ENCODE measurements around the gene RABGAP1.

RABGAP1 gene

GRCh38 chr9:123083680-123084079 lies 142.9 kb downstream of the RABGAP1 start:
- DNase-seq (ENCODE audit: low spot score) = no peak

DNA sequence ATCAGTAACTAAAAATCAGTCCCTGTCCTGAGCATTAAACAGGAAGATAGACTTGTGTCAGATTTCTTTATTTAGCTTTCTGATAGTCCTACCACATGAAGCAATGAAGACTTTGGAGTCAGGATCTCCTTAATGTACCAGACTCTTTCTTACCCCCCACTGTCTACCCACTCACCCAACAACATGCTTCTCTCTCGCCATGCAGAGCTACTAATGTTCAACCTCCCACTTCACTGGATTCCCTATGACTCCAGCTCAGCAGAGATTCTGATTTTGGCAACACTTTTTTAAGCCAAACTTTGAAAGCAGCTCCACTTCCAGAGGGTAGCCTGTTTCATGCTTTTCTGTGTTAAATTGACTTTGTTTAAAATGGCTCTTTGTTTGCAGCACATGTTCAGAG lies 143.4 kb downstream of the RABGAP1 start:
- no peak for DNase-seq (ENCODE audit: low spot score)

- no peak for DNase-seq (ENCODE audit: low spot score)
These were observed 145.1 kb downstream of the RABGAP1 start for GRCh38 chr9:123085916-123086315.

DNA sequence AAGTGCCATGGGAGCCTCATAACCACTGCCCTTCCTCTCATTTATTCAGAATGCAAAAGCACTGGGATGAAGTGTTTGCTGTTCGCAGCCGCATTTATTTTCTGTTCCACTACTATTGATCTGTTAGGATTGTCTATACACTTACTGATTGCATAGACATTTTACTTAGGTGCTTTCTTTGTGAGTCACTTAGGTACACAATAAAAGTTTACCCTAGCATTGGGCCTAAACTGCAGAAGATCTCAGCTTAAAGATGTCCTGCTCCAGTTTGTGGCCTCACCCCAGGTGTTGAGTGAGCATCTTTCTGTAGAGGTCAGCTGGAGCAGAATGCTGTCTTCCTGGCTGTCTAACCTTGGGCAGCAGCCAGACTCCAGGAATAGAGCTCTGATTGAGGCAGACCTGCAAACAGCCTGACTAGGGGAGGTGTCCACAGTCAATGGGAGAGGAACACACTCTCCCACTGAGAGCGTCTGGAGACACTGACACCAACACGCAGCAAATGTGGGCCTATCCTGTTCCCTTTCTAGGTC lies 146.6 kb downstream of the RABGAP1 start:
- DNase-seq (ENCODE audit: low spot score) = no peak

- DNase-seq (ENCODE audit: low spot score) = no peak
These were observed 148.2 kb downstream of the RABGAP1 start for GRCh38 chr9:123089040-123089439.

GRCh38 chr9:123089790-123090189 lies 149.0 kb downstream of the RABGAP1 start:
- DNase-seq (ENCODE audit: low spot score) = no peak

- no peak for DNase-seq (ENCODE audit: low spot score)
These were observed 149.5 kb downstream of the RABGAP1 start for GRCh38 chr9:123090198-123090896.

DNA sequence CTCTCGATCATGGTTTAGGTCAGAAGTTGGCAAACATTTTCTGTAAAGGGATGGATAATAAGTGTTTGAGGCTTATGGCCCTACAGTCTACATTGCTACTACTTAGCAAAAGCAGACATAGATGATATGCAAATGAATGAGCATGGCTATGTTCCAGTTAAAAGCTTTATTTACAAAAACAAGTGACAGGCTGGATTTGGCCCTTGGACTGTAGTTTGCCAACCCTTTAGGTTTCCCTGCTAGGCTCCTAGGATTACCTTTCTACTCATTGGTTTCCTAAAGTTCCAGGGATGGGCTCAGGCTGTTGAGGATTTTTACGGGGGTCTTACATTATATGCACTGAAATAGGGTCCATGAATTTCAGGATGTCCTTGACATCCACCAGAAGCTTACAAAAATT lies 150.1 kb downstream of the RABGAP1 start:
- no peak for DNase-seq (ENCODE audit: low spot score)

- DNase-seq (ENCODE audit: low spot score) = no peak
These were observed 150.6 kb downstream of the RABGAP1 start for GRCh38 chr9:123091459-123091858.

DNA sequence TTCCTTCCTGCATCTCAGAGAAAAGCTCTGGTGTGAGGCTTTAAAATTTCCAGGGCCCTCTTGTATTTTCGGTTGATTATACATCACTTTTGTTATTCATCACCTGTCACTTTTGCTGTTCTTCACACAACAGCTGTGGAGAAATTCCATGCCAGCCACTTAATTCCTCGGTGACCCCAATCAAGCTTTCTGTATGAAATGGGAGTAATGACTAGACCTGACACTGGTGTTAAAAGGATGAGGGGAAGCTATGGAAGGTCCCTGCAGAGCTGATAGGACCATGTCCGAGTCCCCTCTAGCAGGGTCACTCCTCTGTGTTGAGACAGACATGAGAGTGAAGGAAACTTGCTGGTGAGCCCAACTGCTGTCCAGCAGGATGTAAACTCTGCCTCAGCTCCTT lies 152.3 kb downstream of the RABGAP1 start:
- no peak for DNase-seq (ENCODE audit: low spot score)

- DNase-seq (ENCODE audit: low spot score) = no peak
These were observed 156.2 kb downstream of the RABGAP1 start for GRCh38 chr9:123096987-123097386.

- no peak for DNase-seq (ENCODE audit: low spot score)
These were observed 156.7 kb downstream of the RABGAP1 start for GRCh38 chr9:123097430-123098095.

GRCh38 chr9:123098096-123098459 lies 157.3 kb downstream of the RABGAP1 start:
- no peak for DNase-seq (ENCODE audit: low spot score)

DNA sequence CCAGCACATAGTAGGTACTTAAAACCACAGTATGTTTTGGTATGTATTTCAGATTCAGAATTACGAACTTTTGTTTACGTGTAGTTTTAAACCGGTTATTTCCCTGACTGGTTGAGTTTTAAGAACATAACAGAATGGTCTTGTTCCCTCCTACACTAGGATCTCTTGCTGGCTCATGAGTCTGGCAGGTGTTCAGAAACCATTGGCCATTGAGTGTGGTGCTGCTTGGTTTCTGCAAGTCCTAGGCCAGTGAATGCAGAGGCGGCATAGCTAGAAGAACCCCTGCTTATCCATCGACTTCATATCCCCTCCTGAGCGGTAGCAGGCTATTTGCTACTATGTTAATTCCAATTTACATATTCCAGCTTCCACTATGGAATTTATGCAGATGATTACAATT lies 158.2 kb downstream of the RABGAP1 start:
- no peak for DNase-seq (ENCODE audit: low spot score)

DNA sequence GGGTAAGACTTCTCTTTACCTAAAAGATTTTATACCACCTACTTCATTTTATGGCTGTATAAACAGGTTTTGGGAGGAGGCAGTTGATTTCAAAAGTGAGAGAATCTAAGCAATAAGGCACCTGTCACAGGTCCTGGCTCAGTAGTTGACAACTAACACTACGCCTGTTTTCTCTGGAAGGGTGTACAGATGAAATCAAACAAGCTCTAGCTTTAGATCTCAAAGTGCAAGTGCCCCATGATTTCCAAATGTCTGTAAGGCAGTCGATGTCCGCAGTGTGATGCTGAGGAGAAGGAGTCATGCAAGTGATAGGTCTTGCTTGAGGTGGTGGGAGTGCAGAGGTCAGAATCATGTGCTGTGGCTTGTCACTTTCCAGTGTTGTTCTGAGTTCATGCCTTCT lies 158.7 kb downstream of the RABGAP1 start:
- no peak for DNase-seq (ENCODE audit: low spot score)

- DNase-seq (ENCODE audit: low spot score) = no peak
These were observed 161.7 kb downstream of the RABGAP1 start for GRCh38 chr9:123102375-123103113.

DNA sequence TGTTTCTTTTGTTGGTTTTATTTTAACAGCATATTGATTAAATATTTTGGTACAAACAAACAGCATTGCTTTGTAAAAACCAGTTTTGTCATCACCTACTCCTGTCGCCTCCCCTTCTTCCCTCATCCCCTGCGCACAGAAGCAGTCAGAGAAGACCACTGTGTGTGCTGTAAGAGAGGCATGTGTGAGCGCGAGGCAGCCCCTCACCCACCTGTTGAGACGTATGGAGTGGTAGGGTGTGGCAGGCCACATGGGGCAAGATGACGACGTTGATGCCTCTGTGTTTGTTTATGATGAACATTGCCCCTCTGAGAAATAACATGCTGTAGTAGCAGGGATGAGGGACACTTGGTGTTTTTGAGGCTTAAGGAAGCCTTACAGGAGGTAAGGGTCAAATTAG lies 164.0 kb downstream of the RABGAP1 start:
- DNase-seq (ENCODE audit: low spot score) = no peak

DNA sequence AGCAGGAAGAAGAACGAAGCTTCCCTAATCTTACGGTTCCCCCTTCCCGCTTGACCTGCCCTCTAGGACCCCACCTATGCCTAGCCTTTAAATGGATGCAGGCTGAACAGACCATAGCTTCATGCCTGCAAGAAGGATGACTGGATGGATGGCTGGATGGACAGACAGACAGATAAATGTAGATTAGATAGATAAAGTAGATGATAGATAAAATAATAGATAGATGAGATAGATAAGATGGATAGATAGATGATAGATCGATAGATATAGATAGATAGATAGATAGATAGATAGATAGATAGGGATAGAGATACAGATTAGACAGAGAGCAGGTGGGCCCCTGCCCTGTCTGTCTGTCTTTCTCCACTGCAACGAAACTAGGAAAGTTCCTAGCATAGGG lies 164.7 kb downstream of the RABGAP1 start:
- no peak for DNase-seq (ENCODE audit: low spot score)

DNA sequence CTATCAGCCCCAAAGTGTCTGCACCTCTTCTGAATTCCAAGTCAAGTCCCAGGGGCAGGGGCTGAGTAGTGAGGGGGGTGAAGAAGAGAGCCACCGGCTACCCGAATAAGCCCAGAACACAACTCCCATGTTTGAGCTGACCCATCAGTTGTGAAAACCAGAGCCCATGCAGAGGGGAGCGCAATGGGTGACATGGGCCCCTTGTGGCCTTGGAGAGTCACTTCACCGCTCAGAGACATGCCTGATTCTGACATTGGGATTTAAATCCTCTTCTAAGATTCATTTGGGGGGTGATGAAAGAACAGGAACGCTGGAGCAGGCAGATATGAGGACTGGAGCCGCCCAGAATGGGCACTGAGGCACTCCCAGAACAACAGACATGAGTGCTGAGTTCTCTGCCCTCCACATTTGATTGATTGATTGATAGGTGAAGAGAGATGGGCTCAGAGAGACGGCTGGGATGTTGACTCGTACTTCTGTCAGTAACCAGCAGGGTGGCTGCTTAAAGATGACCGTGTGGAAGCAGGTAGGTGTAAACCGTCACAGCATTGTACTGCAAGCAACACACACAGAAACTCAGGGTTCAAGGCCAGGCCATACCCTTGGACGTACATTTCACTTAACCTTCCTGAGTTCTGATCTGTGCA lies 166.9 kb downstream of the RABGAP1 start:
- no peak for DNase-seq (ENCODE audit: low spot score)

DNA sequence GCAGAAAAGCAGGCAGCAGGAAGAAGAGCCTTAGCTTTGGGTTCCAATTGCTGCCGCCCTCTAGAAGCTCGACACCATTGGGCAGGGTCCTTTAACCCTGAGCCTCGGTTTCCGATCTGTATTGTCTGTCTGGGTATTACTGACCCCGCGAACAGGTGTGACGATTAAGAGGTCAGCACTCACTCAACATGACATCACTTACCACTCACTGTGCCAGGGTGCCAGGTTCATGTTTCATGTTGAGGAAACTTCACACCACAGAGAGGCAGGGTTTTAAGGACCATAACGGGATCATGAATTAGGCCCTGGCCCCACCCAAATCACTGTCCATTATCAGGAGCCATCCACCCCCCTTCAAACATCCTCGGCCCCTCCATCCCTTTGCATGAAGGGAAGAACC lies 168.2 kb downstream of the RABGAP1 start:
- no peak for DNase-seq (ENCODE audit: low spot score)

GRCh38 chr9:123109540-123110279 lies 168.9 kb downstream of the RABGAP1 start:
- no peak for DNase-seq (ENCODE audit: low spot score)
